ENCODE measurements around the gene MLX. TPM values are rescaled to one million over a fixed set of nuclear protein-coding genes. Genes with fewer than 3 reads are reported as not detected.

The MLX gene
- total and polyA plus RNA-seq, 2 experiments from 2014 or later = 22.4 to 37.1 TPM

GRCh38 chr17:42578282-42578869 is 11.5 kb downstream of the MLX start:
- DNase-seq (ENCODE audit: low read depth in 1 of 2, low spot score in 1 of 2) = peak; percentile 76 to 82
- H3K4me3 ChIP-seq = peak overlapping the region; percentile 64
- peak; percentile 79 for TF ChIP-seq CTCF (IDR thresholded peaks at IDR 0.05; ENCODE audit: low read depth, low read length)
- peak overlapping the region; percentile 72 for H3K27ac ChIP-seq
- H3K4me1 ChIP-seq (ENCODE audit: low read depth) = no peaks in the 10 kb centered on the region
- no peaks in the 10 kb centered on the region for H3K9me3 ChIP-seq (ENCODE audit: low read depth)
- H3K36me3 ChIP-seq = peaks cover 28% of the 10 kb centered on the region
- no peaks in the 10 kb centered on the region for H3K27me3 ChIP-seq

- no peak for DNase-seq (ENCODE audit: low read depth in 1 of 2, low spot score in 1 of 2)
- Histone ChIP-seq H3K4me3 (no peak overlapping the region), H3K36me3 (peaks cover 30% of the 10 kb centered on the region), H3K27ac (no peak overlapping the region), H3K4me1 (ENCODE audit: low read depth) (no peaks in the 10 kb centered on the region), H3K27me3 (no peaks in the 10 kb centered on the region), H3K9me3 (ENCODE audit: low read depth) (no peaks in the 10 kb centered on the region)
- no peak for TF ChIP-seq CTCF (IDR thresholded peaks at IDR 0.05; ENCODE audit: low read depth, low read length)
Measured at GRCh38 chr17:42579794-42580551, 13.1 kb downstream of the MLX start.

- Histone ChIP-seq H3K4me1 (ENCODE audit: low read depth) (no peaks in the 10 kb centered on the region), H3K27me3 (no peaks in the 10 kb centered on the region), H3K36me3 (peaks cover 46% of the 10 kb centered on the region), H3K27ac (no peak overlapping the region), H3K4me3 (no peak overlapping the region), H3K9me3 (ENCODE audit: low read depth) (no peaks in the 10 kb centered on the region)
- no peak for TF ChIP-seq CTCF (IDR thresholded peaks at IDR 0.05; ENCODE audit: low read depth, low read length)
- DNase-seq (ENCODE audit: low read depth in 1 of 2, low spot score in 1 of 2) = no peak
Measured at GRCh38 chr17:42581744-42582270, 14.9 kb downstream of the MLX start.

GRCh38 chr17:42584880-42585279 is 18.0 kb downstream of the MLX start:
- no peaks in the 10 kb centered on the region for H3K27me3 ChIP-seq
- DNase-seq (ENCODE audit: low read depth in 1 of 2, low spot score in 1 of 2) = no peak
- no peak overlapping the region for H3K27ac ChIP-seq
- H3K4me3 ChIP-seq = no peak overlapping the region
- H3K4me1 ChIP-seq (ENCODE audit: low read depth) = no peaks in the 10 kb centered on the region
- no peaks in the 10 kb centered on the region for H3K9me3 ChIP-seq (ENCODE audit: low read depth)
- peaks cover 71% of the 10 kb centered on the region for H3K36me3 ChIP-seq
- no peak for TF ChIP-seq CTCF (IDR thresholded peaks at IDR 0.05; ENCODE audit: low read depth, low read length)

- no peak for TF ChIP-seq CTCF (IDR thresholded peaks at IDR 0.05; ENCODE audit: low read depth, low read length)
- no peaks in the 10 kb centered on the region for H3K4me1 ChIP-seq (ENCODE audit: low read depth)
- H3K36me3 ChIP-seq = peaks cover 72% of the 10 kb centered on the region
- no peak overlapping the region for H3K27ac ChIP-seq
- DNase-seq (ENCODE audit: low read depth in 1 of 2, low spot score in 1 of 2) = peak in 1 of 2 donors; percentile 52
- no peaks in the 10 kb centered on the region for H3K27me3 ChIP-seq
- H3K9me3 ChIP-seq (ENCODE audit: low read depth) = no peaks in the 10 kb centered on the region
- no peak overlapping the region for H3K4me3 ChIP-seq
Measured at GRCh38 chr17:42585353-42585752, 18.5 kb downstream of the MLX start.

Measured in cardiac muscle cell (in vitro differentiated cells and primary cell).